Fibroblast of lung (primary cell): Measurements from ENCODE around the gene ALPK1.

Experiments
- CTCF ChIP-seq, 2 donors: IDR thresholded peaks in 1 of 2; conservative IDR thresholded peaks in 1 of 2; 1 replicate in 1 of 2; 2 replicates in 1 of 2; pipeline ENCODE4 v1.5.1; 2011 to 2012; ENCODE audit warnings: low read length in 2 of 2, control low read depth in 1 of 2, inconsistent platforms in 1 of 2, low read depth in 1 of 2, mild to moderate bottlenecking in 1 of 2
- EZH2 ChIP-seq: IDR thresholded peaks from 2 replicates; pipeline ENCODE4 v1.5.1; 2012; ENCODE audit warnings: low read length, control low read depth, mild to moderate bottlenecking; ENCODE audit errors: missing control alignments

GRCh38 chr4:112425823-112426222 lies 128.7 kb downstream of the ALPK1 start:
- TF ChIP-seq CTCF (conservative IDR thresholded peaks at IDR 0.05 in 1 of 2, IDR thresholded peaks at IDR 0.05 in 1 of 2; ENCODE audit: low read depth in 1 of 2, low read length in 2 of 2) (no peak), EZH2 (no peak)
